Activated CD8-positive, alpha-beta memory T cell treated with anti-CD3 and anti-CD28 coated beads, Interleukin-2, amount 10 ng/mL, durations not matched to agents 7 days and 5 days (primary cell): ENCODE measurements around the gene ALG3. TPM values are rescaled to one million over a fixed set of nuclear protein-coding genes. Genes with fewer than 3 reads are reported as not detected.
"Not testable (repeated sequence)": the region's sequence is repeated elsewhere in the genome, so short reads cannot be mapped to it uniquely, and the experiment has no call there.

Experiments
- ATAC-seq: fragments of 150-1000 bp; cut with Tn5 transposase; one replicate; pipeline ENCODE4 v1.10.0; 2021; ENCODE audit warnings: moderate library complexity
- CTCF ChIA-PET: fragments of 350-600 bp; sonication (Branson Sonifier 250); formaldehyde crosslinking; loops from one replicate; lab custom pipeline; 2021; ENCODE audit warnings: antibody characterized with exemption; lab: Charles Lee
- DNase-seq: peaks from one replicate; pipeline ENCODE4 v3.0.0-alpha.2; 2020
- H3K27ac Mint-ChIP-seq: one replicate; pipeline ENCODE4 v1.8.0; 2021; ENCODE audit warnings: mild to moderate bottlenecking, mixed read lengths
- H3K27me3 Mint-ChIP-seq: one replicate; pipeline ENCODE4 v1.8.0; 2021; ENCODE audit warnings: mixed read lengths
- H3K36me3 Mint-ChIP-seq: one replicate; pipeline ENCODE4 v1.8.0; 2021; ENCODE audit warnings: mild to moderate bottlenecking, mixed read lengths
- H3K4me1 Mint-ChIP-seq: one replicate; pipeline ENCODE4 v1.8.0; 2021; ENCODE audit warnings: mixed read lengths
- H3K4me3 Mint-ChIP-seq: one replicate; pipeline ENCODE4 v1.8.0; 2021; ENCODE audit warnings: mild to moderate bottlenecking, moderate library complexity, mixed read lengths
- H3K9me3 Mint-ChIP-seq: one replicate; pipeline ENCODE4 v1.8.0; 2022; ENCODE audit warnings: low read depth, mixed read lengths
- total RNA-seq, 2 experiments: library from RNA; stranded (reverse); gene quantifications; one replicate each; pipeline ENCODE4 v1.2.3, GENCODE V29; 2021

The ALG3 gene
- total RNA-seq, 2 experiments from 2014 or later: 38.7 to 48.2 TPM

DNA sequence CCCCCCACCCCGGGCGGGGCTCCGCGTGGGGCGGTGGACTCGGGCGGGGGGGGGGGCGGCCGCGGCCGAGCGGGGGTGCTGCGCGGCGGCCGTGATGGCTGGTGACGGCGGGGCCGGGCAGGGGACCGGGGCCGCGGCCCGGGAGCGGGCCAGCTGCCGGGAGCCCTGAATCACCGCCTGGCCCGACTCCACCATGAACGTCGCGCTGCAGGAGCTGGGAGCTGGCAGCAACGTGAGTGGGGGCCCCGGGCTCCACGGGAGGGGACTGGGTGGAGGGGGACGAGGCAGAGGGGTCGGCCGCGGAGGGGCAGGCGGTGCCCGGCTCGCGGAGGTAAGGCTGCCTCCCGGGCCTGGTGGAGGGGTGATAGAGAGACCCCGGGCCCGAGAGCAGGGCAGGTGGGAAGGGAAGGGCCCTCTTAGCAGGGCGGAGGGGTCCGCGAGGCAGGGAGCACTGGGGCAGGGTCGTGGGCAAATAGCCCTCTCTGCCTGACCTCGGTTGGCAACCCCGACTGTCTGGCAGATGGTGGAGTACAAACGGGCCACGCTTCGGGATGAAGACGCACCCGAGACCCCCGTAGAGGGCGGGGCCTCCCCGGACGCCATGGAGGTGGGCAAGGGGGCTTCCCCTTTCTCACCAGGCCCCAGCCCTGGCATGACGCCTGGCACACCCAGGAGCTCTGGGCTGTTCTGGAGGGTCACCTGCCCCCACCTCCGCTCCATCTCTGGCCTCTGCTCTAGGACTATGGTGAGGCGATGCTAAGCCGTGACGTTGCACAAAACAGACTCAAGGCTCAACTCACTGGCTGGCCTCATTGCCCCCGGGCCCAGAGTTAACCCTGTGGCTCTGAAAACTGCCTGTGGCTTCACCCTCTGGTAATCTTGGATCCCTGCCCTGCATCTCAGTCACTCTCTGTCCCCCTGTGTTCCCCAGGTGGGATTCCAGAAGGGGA, 27.5 kb upstream of the ALG3 start, which contains the start of gene ECE2:
TSS of gene ECE2 (plus strand) at position 62 of the 950 bp plus-strand sequence. CDS start at position 194, 132 bp downstream.
- Mint-ChIP-seq H3K27ac (no peak within 1 kb of the TSS), H3K4me3 (no peak within 1 kb of the TSS), H3K27me3 (peaks cover 54% of the 10 kb centered on the region), H3K36me3 (no peaks in the 10 kb centered on the region), H3K4me1 (no peaks in the 10 kb centered on the region), H3K9me3 (no peaks in the 10 kb centered on the region)
- CTCF ChIA-PET: no interaction called here
- ATAC-seq: no peak
- no peak for DNase-seq

DNA sequence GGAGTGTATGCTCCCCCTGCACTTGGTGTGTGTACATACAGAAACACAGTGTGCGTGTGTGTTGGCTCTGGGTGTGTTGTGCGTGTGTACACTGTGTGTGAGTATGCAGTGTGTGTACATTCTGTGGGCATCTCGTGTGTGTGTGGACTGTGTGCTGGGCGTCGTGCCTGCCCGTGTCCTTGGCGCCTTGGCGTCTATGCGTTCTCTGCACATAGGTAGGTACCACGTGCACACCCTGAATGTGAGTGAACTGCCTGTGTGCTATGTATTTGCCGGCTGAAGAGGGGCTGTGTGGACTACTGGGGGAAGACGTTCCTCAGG, 26.6 kb upstream of the ALG3 start:
- H3K36me3 Mint-ChIP-seq: no peaks in the 10 kb centered on the region
- ATAC-seq (no peak), DNase-seq (no peak)
- H3K27ac Mint-ChIP-seq: no peak overlapping the region
- CTCF ChIA-PET: no interaction called here
- H3K27me3 Mint-ChIP-seq: peaks cover 54% of the 10 kb centered on the region
- H3K9me3 Mint-ChIP-seq: no peaks in the 10 kb centered on the region
- no peak overlapping the region for H3K4me3 Mint-ChIP-seq
- no peaks in the 10 kb centered on the region for H3K4me1 Mint-ChIP-seq

- Mint-ChIP-seq H3K4me1 (no peaks in the 10 kb centered on the region), H3K4me3 (no peak overlapping the region), H3K27ac (no peak overlapping the region), H3K36me3 (no peaks in the 10 kb centered on the region), H3K27me3 (peaks cover 55% of the 10 kb centered on the region), H3K9me3 (no peaks in the 10 kb centered on the region)
- DNase-seq (no peak), ATAC-seq (no peak)
- CTCF ChIA-PET: interaction anchor here (1.2 to 1.4 kb wide), 2 partner anchors 22 to 44 kb away, joined by 3 read pairs; no protein-coding TSS in a partner anchor
Measured at GRCh38 chr3:184272269-184272668, 23.5 kb upstream of the ALG3 start.

- peaks cover 43% of the 10 kb centered on the region for H3K27me3 Mint-ChIP-seq
- H3K27ac Mint-ChIP-seq, H3K9me3 Mint-ChIP-seq, H3K4me1 Mint-ChIP-seq, DNase-seq, H3K4me3 Mint-ChIP-seq, ATAC-seq, H3K36me3 Mint-ChIP-seq: not testable (repeated sequence)
- CTCF ChIA-PET: interaction anchor here (2.1 kb wide), 1 partner anchor 39 kb away, joined by 5 read pairs; no protein-coding TSS in a partner anchor
Measured at GRCh38 chr3:184267249-184267648, 18.5 kb upstream of the ALG3 start.

GRCh38 chr3:184262764-184263179, 14.0 kb upstream of the ALG3 start:
- ATAC-seq (no peak), DNase-seq (no peak)
- no peaks in the 10 kb centered on the region for H3K9me3 Mint-ChIP-seq
- peaks cover 51% of the 10 kb centered on the region for H3K27me3 Mint-ChIP-seq
- H3K27ac Mint-ChIP-seq: no peak overlapping the region
- peaks cover 18% of the 10 kb centered on the region for H3K4me1 Mint-ChIP-seq
- peaks cover 3% of the 10 kb centered on the region for H3K36me3 Mint-ChIP-seq
- CTCF ChIA-PET: interaction anchor here (1.4 to 1.8 kb wide), 2 partner anchors 35 to 367 kb away, joined by 6 to 7 read pairs; no protein-coding TSS in a partner anchor
- H3K4me3 Mint-ChIP-seq: peak overlapping the region; percentile 52

GRCh38 chr3:184261854-184262763, 13.3 kb upstream of the ALG3 start:
- DNase-seq: no peak
- H3K36me3 Mint-ChIP-seq: peaks cover 3% of the 10 kb centered on the region
- peak overlapping the region; percentile 1 for H3K27ac Mint-ChIP-seq
- H3K4me3 Mint-ChIP-seq: peak overlapping the region; percentile 75
- CTCF ChIA-PET: interaction anchor here (0.9 to 3.0 kb wide), 5 partner anchors 9 to 366 kb away, joined by 3 to 14 read pairs (median 6); partner anchors contain the start of genes EEF1AKMT4 and VWA5B2
- peaks cover 18% of the 10 kb centered on the region for H3K4me1 Mint-ChIP-seq
- ATAC-seq: peak; percentile 37
- H3K9me3 Mint-ChIP-seq: no peaks in the 10 kb centered on the region
- peaks cover 44% of the 10 kb centered on the region for H3K27me3 Mint-ChIP-seq

DNA sequence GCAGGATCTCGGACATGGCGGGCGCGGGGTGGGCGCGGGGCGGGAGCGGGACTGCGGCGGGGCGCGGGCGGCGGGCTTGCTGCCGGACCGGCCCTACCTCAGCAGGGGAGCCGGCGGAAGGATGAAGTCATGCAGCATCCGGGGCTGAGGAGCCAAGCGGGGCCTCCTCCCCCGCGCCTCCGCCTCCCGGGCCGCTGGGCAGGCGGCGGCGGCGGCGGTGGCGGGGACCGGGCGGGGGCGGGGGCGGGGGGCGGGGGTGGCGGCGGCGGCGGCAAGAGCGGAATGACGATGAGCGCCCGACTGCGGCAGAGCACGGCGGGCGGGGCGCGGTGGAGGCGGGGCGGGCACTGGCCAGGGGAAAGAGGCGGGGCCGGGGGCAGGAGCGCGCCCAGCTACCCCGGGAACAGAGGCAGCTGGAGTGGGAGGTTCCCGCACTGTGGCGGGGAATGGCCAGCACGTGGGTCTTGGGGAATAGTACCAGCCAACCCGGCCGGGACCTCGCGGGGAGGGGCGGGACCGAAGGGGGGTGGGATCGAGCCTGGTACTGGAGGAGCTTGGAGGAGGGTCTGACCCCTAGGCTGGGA, 12.6 kb upstream of the ALG3 start, which contains the start of gene CAMK2N2:
TSS of gene CAMK2N2 (minus strand) at position 284 of the 584 bp plus-strand sequence. CDS start at position 16, 268 bp downstream.
- H3K4me3 Mint-ChIP-seq: peak within 1 kb of the TSS; percentile 75
- peaks cover 3% of the 10 kb centered on the region for H3K36me3 Mint-ChIP-seq
- H3K9me3 Mint-ChIP-seq: no peaks in the 10 kb centered on the region
- peak within 1 kb of the TSS; percentile 1 for H3K27ac Mint-ChIP-seq
- CTCF ChIA-PET: interaction anchor here (0.8 to 3.0 kb wide), 5 partner anchors 10 to 265 kb away, joined by 3 to 14 read pairs (median 3); partner anchors contain the start of genes EEF1AKMT4 and VWA5B2
- peaks cover 43% of the 10 kb centered on the region for H3K27me3 Mint-ChIP-seq
- peaks cover 18% of the 10 kb centered on the region for H3K4me1 Mint-ChIP-seq
- DNase-seq (peak; percentile 64), ATAC-seq (peak; percentile 70)

DNA sequence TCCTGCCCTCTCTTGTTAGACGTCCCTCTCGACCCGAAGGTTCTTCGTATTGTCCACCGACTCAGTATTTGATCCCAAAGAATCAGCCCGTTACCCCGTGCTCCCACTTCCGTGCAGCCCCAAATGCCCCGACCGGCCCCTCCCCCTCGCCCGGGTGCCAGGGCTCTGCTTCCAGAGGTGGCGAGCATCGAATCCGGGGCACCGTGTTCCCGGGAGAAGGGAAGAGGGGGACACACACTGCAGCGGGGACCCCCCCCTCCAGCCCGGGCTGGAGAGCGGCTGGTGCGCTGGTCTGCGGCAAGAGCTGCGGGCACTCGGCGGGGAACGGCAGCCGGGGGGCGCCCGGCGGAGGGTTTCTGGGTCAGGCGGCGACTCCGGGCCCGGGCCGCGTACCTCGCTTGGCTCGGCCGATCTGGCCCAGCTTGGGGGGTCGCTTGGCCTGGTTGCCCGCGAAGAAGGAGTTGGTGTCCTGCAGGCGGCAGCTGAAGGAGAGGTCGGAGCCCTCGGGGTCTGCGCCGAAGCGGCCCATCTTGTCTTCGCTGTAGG, 12.0 kb upstream of the ALG3 start:
- Mint-ChIP-seq H3K4me1 (peaks cover 18% of the 10 kb centered on the region), H3K27ac (no peak overlapping the region), H3K36me3 (peaks cover 3% of the 10 kb centered on the region), H3K4me3 (peak overlapping the region; percentile 58), H3K27me3 (peaks cover 43% of the 10 kb centered on the region), H3K9me3 (no peaks in the 10 kb centered on the region)
- ATAC-seq (no peak), DNase-seq (no peak)
- CTCF ChIA-PET: interaction anchor here (0.8 to 3.0 kb wide), 7 partner anchors 10 to 366 kb away, joined by 3 to 14 read pairs (median 4); partner anchors contain the start of gene EEF1AKMT4

- H3K4me1 Mint-ChIP-seq: peaks cover 22% of the 10 kb centered on the region
- peak; percentile 50 for ATAC-seq
- peaks cover 40% of the 10 kb centered on the region for H3K27me3 Mint-ChIP-seq
- no peak for DNase-seq
- CTCF ChIA-PET: interaction anchor here (0.8 to 3.0 kb wide), 6 partner anchors 10 to 365 kb away, joined by 3 to 14 read pairs (median 4); partner anchors contain the start of gene EEF1AKMT4
- H3K36me3 Mint-ChIP-seq: peaks cover 3% of the 10 kb centered on the region
- no peaks in the 10 kb centered on the region for H3K9me3 Mint-ChIP-seq
- no peak overlapping the region for H3K27ac Mint-ChIP-seq
- H3K4me3 Mint-ChIP-seq: peak overlapping the region; percentile 58
Measured at GRCh38 chr3:184259878-184260723, 11.3 kb upstream of the ALG3 start.

DNA sequence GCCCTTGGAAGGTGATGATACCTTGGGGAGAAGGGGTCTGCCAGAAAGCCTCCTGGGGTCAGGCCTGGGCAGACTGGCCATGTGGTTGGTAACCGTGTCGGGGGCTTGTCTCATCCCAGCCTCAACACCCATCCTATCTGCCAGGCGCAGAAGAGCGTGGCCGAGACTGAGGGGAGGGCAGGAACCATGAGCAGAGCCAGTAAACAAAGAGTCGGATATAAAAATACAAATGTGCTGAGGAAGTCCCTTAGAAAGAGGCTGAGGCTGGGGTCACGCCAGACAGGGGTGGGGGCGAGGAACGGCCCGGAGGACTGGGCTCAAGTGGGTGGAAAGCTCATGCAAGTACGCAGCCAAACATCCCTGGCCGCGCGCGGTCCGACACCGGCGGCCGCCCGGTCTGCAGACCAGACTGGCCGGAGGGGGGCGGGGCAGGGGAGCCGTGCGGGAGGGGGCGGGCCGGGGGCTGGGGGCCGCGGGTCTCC, 10.7 kb upstream of the ALG3 start:
- H3K27ac Mint-ChIP-seq: no peak overlapping the region
- CTCF ChIA-PET: interaction anchor here (1.0 to 3.0 kb wide), 5 partner anchors 9 to 364 kb away, joined by 3 to 14 read pairs (median 4); partner anchors contain the start of gene EEF1AKMT4
- peaks cover 22% of the 10 kb centered on the region for H3K4me1 Mint-ChIP-seq
- ATAC-seq: no peak
- peak overlapping the region; percentile 10 for H3K4me3 Mint-ChIP-seq
- H3K9me3 Mint-ChIP-seq: no peaks in the 10 kb centered on the region
- H3K36me3 Mint-ChIP-seq: peaks cover 3% of the 10 kb centered on the region
- peaks cover 34% of the 10 kb centered on the region for H3K27me3 Mint-ChIP-seq
- DNase-seq: no peak

GRCh38 chr3:184258926-184259325, 10.2 kb upstream of the ALG3 start:
- CTCF ChIA-PET: interaction anchor here (0.9 to 1.4 kb wide), 3 partner anchors 9 to 363 kb away, joined by 3 to 5 read pairs (median 3); partner anchors contain the start of gene EEF1AKMT4

More at GRCh38 chr3:184258926-184259325, 10.2 kb upstream of the ALG3 start:
- peaks cover 3% of the 10 kb centered on the region for H3K36me3 Mint-ChIP-seq
- H3K27me3 Mint-ChIP-seq: peaks cover 34% of the 10 kb centered on the region
- no peak overlapping the region for H3K27ac Mint-ChIP-seq
- no peak overlapping the region for H3K4me3 Mint-ChIP-seq
- DNase-seq (no peak), ATAC-seq (no peak)
- H3K4me1 Mint-ChIP-seq: peaks cover 22% of the 10 kb centered on the region
- H3K9me3 Mint-ChIP-seq: no peaks in the 10 kb centered on the region
